Upper lobe of right lung (tissue), 1 donor: ENCODE data around the gene NGF. TPM values are rescaled to one million over a fixed set of nuclear protein-coding genes. Genes with fewer than 3 reads are reported as not detected.

Source experiments
- ATAC-seq: fragments of 200-7000 bp; cut with Tn5 transposase; one replicate; pipeline ENCODE4 v1.9.1; 2020; ENCODE audit warnings: mild to moderate bottlenecking, moderate library complexity
- DNase-seq: peaks from one replicate; pipeline ENCODE4 v3.0.0-alpha.2; 2020
- H3K27ac ChIP-seq: fragments of 200-600 bp; one replicate; pipeline ENCODE4 v1.8.0; 2022
- H3K27me3 ChIP-seq: fragments of 200-600 bp; one replicate; pipeline ENCODE4 v1.8.0; 2022; ENCODE audit warnings: mild to moderate bottlenecking
- H3K36me3 ChIP-seq: fragments of 200-600 bp; one replicate; pipeline ENCODE4 v1.8.0; 2022
- H3K4me1 ChIP-seq: fragments of 200-600 bp; one replicate; pipeline ENCODE4 v1.8.0; 2022
- H3K4me3 ChIP-seq: fragments of 200-600 bp; one replicate; pipeline ENCODE4 v1.8.0; 2022; ENCODE audit warnings: mild to moderate bottlenecking
- H3K9me3 ChIP-seq: fragments of 200-600 bp; one replicate; pipeline ENCODE4 v1.8.0; 2022
- CTCF ChIP-seq: fragments of 200-600 bp; IDR thresholded peaks from one replicate; pipeline ENCODE4 v1.8.0; 2022; ENCODE audit warnings: antibody characterized with exemption
- intact Hi-C: fragments of 100-400 bp; cut with DNase I; formaldehyde crosslinking; loops from one replicate; pipeline ENCODE4 v1.11.0; 2022
- total RNA-seq: library from RNA; stranded (reverse); fragmentation: NEBNext Ultra II Directional; extraction: Animal tissue kit (Norgen Biotek cat#: 25700); gene quantifications from one replicate; pipeline ENCODE4 v1.2.1, GENCODE V29; 2021
- donor health status: DM: no; HTN: yes; CAD: no; lungs with severe emphysema.

The NGF gene
- total RNA-seq, 1 donor from 2014 or later = 1.0 TPM

DNA sequence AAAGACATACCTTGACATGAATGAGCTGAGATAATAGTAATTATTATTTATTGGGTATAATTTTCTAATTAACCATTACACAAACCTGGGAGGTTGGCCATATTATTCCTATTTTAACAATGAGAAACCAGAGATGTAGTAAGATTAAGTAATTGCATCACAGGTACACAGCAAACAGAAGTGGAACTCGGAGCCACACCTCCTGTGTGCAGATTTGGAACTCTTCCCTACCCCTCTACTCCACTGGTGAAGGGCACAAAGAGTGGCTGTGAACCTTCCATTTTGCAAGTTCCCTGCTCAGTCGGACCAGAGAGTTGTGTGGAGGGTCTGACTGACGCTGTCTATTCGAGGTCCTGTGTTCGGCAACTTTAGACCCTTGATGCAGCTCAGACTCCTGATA, 45.0 kb downstream of the NGF start:
- no peak for ATAC-seq
- no peak overlapping the region for H3K4me3 ChIP-seq
- no peak for TF ChIP-seq CTCF
- H3K9me3 ChIP-seq = no peaks in the 10 kb centered on the region
- no peaks in the 10 kb centered on the region for H3K27me3 ChIP-seq
- H3K4me1 ChIP-seq = no peaks in the 10 kb centered on the region
- H3K36me3 ChIP-seq = no peaks in the 10 kb centered on the region
- no peak for DNase-seq
- intact Hi-C loops = no loop called here
- no peak overlapping the region for H3K27ac ChIP-seq

GRCh38 chr1:115291741-115292140, 46.3 kb downstream of the NGF start:
- Histone ChIP-seq H3K36me3 (no peaks in the 10 kb centered on the region), H3K9me3 (no peaks in the 10 kb centered on the region), H3K4me1 (no peaks in the 10 kb centered on the region), H3K27ac (no peak overlapping the region), H3K4me3 (no peak overlapping the region), H3K27me3 (no peaks in the 10 kb centered on the region)
- intact Hi-C loops = no loop called here
- DNase-seq (no peak), ATAC-seq (no peak)
- TF ChIP-seq CTCF = no peak

- Histone ChIP-seq H3K4me1 (no peaks in the 10 kb centered on the region), H3K9me3 (no peaks in the 10 kb centered on the region), H3K36me3 (no peaks in the 10 kb centered on the region), H3K27ac (no peak overlapping the region), H3K27me3 (no peaks in the 10 kb centered on the region), H3K4me3 (no peak overlapping the region)
- TF ChIP-seq CTCF = no peak
- DNase-seq = no peak
- intact Hi-C loops = no loop called here
- ATAC-seq = no peak
Measured at GRCh38 chr1:115289940-115290339, 48.1 kb downstream of the NGF start.

GRCh38 chr1:115288591-115289198, 49.4 kb downstream of the NGF start:
- no peak for TF ChIP-seq CTCF
- Histone ChIP-seq H3K4me3 (no peak overlapping the region), H3K9me3 (no peaks in the 10 kb centered on the region), H3K36me3 (no peaks in the 10 kb centered on the region), H3K4me1 (no peaks in the 10 kb centered on the region), H3K27me3 (no peaks in the 10 kb centered on the region), H3K27ac (no peak overlapping the region)
- intact Hi-C loops = no loop called here
- ATAC-seq (no peak), DNase-seq (no peak)

- Histone ChIP-seq H3K9me3 (no peaks in the 10 kb centered on the region), H3K27me3 (no peaks in the 10 kb centered on the region), H3K4me1 (no peaks in the 10 kb centered on the region), H3K4me3 (no peak overlapping the region), H3K36me3 (no peaks in the 10 kb centered on the region), H3K27ac (no peak overlapping the region)
- TF ChIP-seq CTCF = no peak
- intact Hi-C loops = no loop called here
- ATAC-seq (no peak), DNase-seq (no peak)
Measured at GRCh38 chr1:115286431-115287205, 51.4 kb downstream of the NGF start.
